Measurements from ENCODE around the gene FGFBP3. TPM values are rescaled to one million over a fixed set of nuclear protein-coding genes. Genes with fewer than 3 reads are reported as not detected.

The FGFBP3 gene
- polyA plus RNA-seq, 10 donors = 1.1 to 2.3 (median 1.8) TPM

- no peak for DNase-seq
Measured at GRCh38 chr10:91856637-91857036, 52.6 kb downstream of the FGFBP3 start.

Other genes starting within 250 kb of the FGFBP3 start
- 10 to 100 TPM; 32.4 to 49.3 (median 42.3) TPM for gene TNKS2, start 111.1 kb downstream of the FGFBP3 start, polyA plus RNA-seq (ENCODE audit: insufficient read length in 10 of 10)
- 10 to 100 TPM; 18.2 to 30.7 (median 25.2) TPM for gene BTAF1, start 14.3 kb upstream of the FGFBP3 start, polyA plus RNA-seq (ENCODE audit: insufficient read length in 10 of 10)